WTC11 (cell line): Measurements from ENCODE around the gene AR. TPM values are rescaled to one million over a fixed set of nuclear protein-coding genes. Genes with fewer than 3 reads are reported as not detected.

Source experiments
- ATAC-seq: fragments of 200-7000 bp; cut with Tn5 transposase; 2 replicates; pipeline ENCODE4 v1.10.0; 2021; ENCODE audit warnings: mild to moderate bottlenecking, moderate library complexity
- CTCF ChIA-PET: fragments of 300-600 bp; sonication (Branson Sonifier 250); formaldehyde crosslinking; loops from one replicate; lab custom pipeline; 2021; ENCODE audit warnings: antibody characterized with exemption; lab: Charles Lee
- POLR2A ChIA-PET: fragments of 350-600 bp; sonication (Branson Sonifier 250); formaldehyde crosslinking; loops from one replicate; lab custom pipeline; 2021; ENCODE audit warnings: antibody characterized with exemption; lab: Charles Lee
- DNase-seq: peaks from one replicate; pipeline ENCODE4 v3.0.0; 2021; ENCODE audit warnings: low spot score
- H3K27ac Mint-ChIP-seq: 2 replicates; pipeline ENCODE4 v1.8.0; 2021; ENCODE audit warnings: mixed read lengths
- H3K27me3 Mint-ChIP-seq: 2 replicates; pipeline ENCODE4 v1.8.0; 2021; ENCODE audit warnings: low read depth, mild to moderate bottlenecking, moderate library complexity, mixed read lengths
- H3K36me3 Mint-ChIP-seq: 2 replicates; pipeline ENCODE4 v1.8.0; 2021; ENCODE audit warnings: mixed read lengths
- H3K4me1 Mint-ChIP-seq: 2 replicates; pipeline ENCODE4 v1.8.0; 2022; ENCODE audit warnings: mixed read lengths
- H3K4me3 Mint-ChIP-seq: 2 replicates; pipeline ENCODE4 v1.8.0; 2021; ENCODE audit warnings: mild to moderate bottlenecking, moderate library complexity, mixed read lengths
- H3K9me3 Mint-ChIP-seq: 2 replicates; pipeline ENCODE4 v1.8.0; 2021; ENCODE audit warnings: mixed read lengths
- AFF4 ChIP-seq: sonication (generic); formaldehyde crosslinking; IDR thresholded peaks from 2 replicates; pipeline ENCODE4 v1.8.1; 2023; ENCODE audit warnings: mild to moderate bottlenecking, missing genetic modification reagents, borderline replicate concordance
- ARID4B ChIP-seq: sonication (generic); formaldehyde crosslinking; IDR thresholded peaks from 2 replicates; pipeline ENCODE4 v1.8.0; 2023; ENCODE audit warnings: missing genetic modification reagents, mild to moderate bottlenecking, borderline replicate concordance
- ATF1 ChIP-seq: sonication (generic); formaldehyde crosslinking; IDR thresholded peaks from 2 replicates; pipeline ENCODE4 v1.8.1; 2023; ENCODE audit warnings: mild to moderate bottlenecking, moderate library complexity, missing genetic modification reagents
- CREB1 ChIP-seq: sonication (generic); formaldehyde crosslinking; IDR thresholded peaks from 2 replicates; pipeline ENCODE4 v1.8.0; 2023; ENCODE audit warnings: mild to moderate bottlenecking, missing genetic modification reagents
- CTCF ChIP-seq: fragments of 200-600 bp; IDR thresholded peaks from 2 replicates; pipeline ENCODE4 v1.8.0; 2022; ENCODE audit warnings: antibody characterized with exemption
- IRF1 ChIP-seq: sonication (generic); formaldehyde crosslinking; IDR thresholded peaks from 2 replicates; pipeline ENCODE4 v1.8.0; 2023; ENCODE audit warnings: missing genetic modification reagents
- JAZF1 ChIP-seq: fragments of 250-450 bp; sonication (Bioruptor Pico); IDR thresholded peaks from 2 replicates; pipeline ENCODE4 v1.9.0; 2021; ENCODE audit warnings: moderate library complexity, mild to moderate bottlenecking, inconsistent platforms
- KAT7 ChIP-seq: sonication (generic); formaldehyde crosslinking; IDR thresholded peaks from 2 replicates; pipeline ENCODE4 v1.8.1; 2023; ENCODE audit warnings: missing genetic modification reagents, mild to moderate bottlenecking, borderline replicate concordance
- OVOL2 ChIP-seq: fragments of 250-450 bp; sonication (Bioruptor Pico); IDR thresholded peaks from 2 replicates; pipeline ENCODE4 v1.9.0; 2021; ENCODE audit warnings: mild to moderate bottlenecking, borderline replicate concordance
- PRDM15 ChIP-seq: sonication (generic); formaldehyde crosslinking; IDR thresholded peaks from 2 replicates; pipeline ENCODE4 v1.8.0; 2022; ENCODE audit warnings: missing genetic modification reagents
- RELA ChIP-seq: sonication (generic); formaldehyde crosslinking; IDR thresholded peaks from 2 replicates; pipeline ENCODE4 v1.8.1; 2022; ENCODE audit warnings: missing genetic modification reagents, mild to moderate bottlenecking, borderline replicate concordance
- RORB ChIP-seq: fragments of 250-450 bp; sonication (Bioruptor Pico); IDR thresholded peaks from 2 replicates; pipeline ENCODE4 v1.9.0; 2021; ENCODE audit warnings: mild to moderate bottlenecking
- SMAD3 ChIP-seq: sonication (generic); formaldehyde crosslinking; IDR thresholded peaks from 2 replicates; pipeline ENCODE4 v1.8.0; 2022; ENCODE audit warnings: missing genetic modification reagents, mild to moderate bottlenecking, borderline replicate concordance
- ZNF423 ChIP-seq: fragments of 250-450 bp; sonication (Bioruptor Pico); IDR thresholded peaks from 2 replicates; pipeline ENCODE4 v2.1.2; 2022; ENCODE audit warnings: mild to moderate bottlenecking, moderate library complexity
- ZNF671 ChIP-seq: fragments of 250-450 bp; sonication (Bioruptor Pico); IDR thresholded peaks from 2 replicates; pipeline ENCODE4 v1.8.0; 2021; ENCODE audit warnings: mild to moderate bottlenecking
- total RNA-seq: library from RNA; stranded (reverse); gene quantifications from 3 replicates; pipeline ENCODE4 v1.2.3, GENCODE V29; 2021
- TF ChIP-seq, protein P1 (sequence below): sonication (generic); formaldehyde crosslinking; IDR thresholded peaks from 2 replicates; pipeline ENCODE4 v1.8.1; 2022; ENCODE audit warnings: low read depth, mild to moderate bottlenecking, moderate library complexity, missing genetic modification reagents, borderline replicate concordance
- TF ChIP-seq, protein P2 (sequence below): sonication (generic); formaldehyde crosslinking; conservative IDR thresholded peaks from 2 replicates; pipeline ENCODE4 v1.8.1; 2022; ENCODE audit warnings: mild to moderate bottlenecking, missing genetic modification reagents
- TF ChIP-seq, protein P3 (sequence below): sonication (generic); formaldehyde crosslinking; IDR thresholded peaks from 2 replicates; pipeline ENCODE4 v1.8.0; 2023; ENCODE audit warnings: mild to moderate bottlenecking, missing genetic modification reagents

The AR gene
- total RNA-seq, 1 experiment from 2014 or later: 10.3 TPM

- ChIA-PET CTCF (no interaction called here), POLR2A (no interaction called here)
- no peak overlapping the region for H3K4me3 Mint-ChIP-seq
- H3K27me3 Mint-ChIP-seq: no peaks in the 10 kb centered on the region
- no peaks in the 10 kb centered on the region; the same call in 1 of the 2 replicates for H3K9me3 Mint-ChIP-seq
- H3K36me3 Mint-ChIP-seq: no peaks in the 10 kb centered on the region
- DNase-seq (no peak), ATAC-seq (peak; percentile 59)
- peaks cover 15% of the 10 kb centered on the region for H3K4me1 Mint-ChIP-seq
- no peak overlapping the region for H3K27ac Mint-ChIP-seq
- TF ChIP-seq OVOL2 (CRISPR knock-in tag) (no peak), IRF1 (no peak), CREB1 (CRISPR knock-in tag) (no peak), KAT7 (CRISPR knock-in tag) (no peak), JAZF1 (CRISPR knock-in tag) (no peak), CTCF (no peak), RELA (CRISPR knock-in tag) (no peak), ZNF423 (CRISPR knock-in tag) (no peak), ZNF671 (CRISPR knock-in tag) (no peak), RORB (no peak), AFF4 (no peak), PRDM15 (CRISPR knock-in tag) (no peak), ATF1 (CRISPR knock-in tag) (no peak), SMAD3 (CRISPR knock-in tag) (no peak), ARID4B (CRISPR knock-in tag) (no peak)
- TF ChIP-seq, protein P1, sequence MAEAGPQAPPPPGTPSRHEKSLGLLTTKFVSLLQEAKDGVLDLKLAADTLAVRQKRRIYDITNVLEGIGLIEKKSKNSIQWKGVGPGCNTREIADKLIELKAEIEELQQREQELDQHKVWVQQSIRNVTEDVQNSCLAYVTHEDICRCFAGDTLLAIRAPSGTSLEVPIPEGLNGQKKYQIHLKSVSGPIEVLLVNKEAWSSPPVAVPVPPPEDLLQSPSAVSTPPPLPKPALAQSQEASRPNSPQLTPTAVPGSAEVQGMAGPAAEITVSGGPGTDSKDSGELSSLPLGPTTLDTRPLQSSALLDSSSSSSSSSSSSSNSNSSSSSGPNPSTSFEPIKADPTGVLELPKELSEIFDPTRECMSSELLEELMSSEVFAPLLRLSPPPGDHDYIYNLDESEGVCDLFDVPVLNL (CRISPR knock-in tag): no peak
- TF ChIP-seq, protein P2, sequence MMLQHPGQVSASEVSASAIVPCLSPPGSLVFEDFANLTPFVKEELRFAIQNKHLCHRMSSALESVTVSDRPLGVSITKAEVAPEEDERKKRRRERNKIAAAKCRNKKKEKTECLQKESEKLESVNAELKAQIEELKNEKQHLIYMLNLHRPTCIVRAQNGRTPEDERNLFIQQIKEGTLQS: no peak
- TF ChIP-seq, protein P3, sequence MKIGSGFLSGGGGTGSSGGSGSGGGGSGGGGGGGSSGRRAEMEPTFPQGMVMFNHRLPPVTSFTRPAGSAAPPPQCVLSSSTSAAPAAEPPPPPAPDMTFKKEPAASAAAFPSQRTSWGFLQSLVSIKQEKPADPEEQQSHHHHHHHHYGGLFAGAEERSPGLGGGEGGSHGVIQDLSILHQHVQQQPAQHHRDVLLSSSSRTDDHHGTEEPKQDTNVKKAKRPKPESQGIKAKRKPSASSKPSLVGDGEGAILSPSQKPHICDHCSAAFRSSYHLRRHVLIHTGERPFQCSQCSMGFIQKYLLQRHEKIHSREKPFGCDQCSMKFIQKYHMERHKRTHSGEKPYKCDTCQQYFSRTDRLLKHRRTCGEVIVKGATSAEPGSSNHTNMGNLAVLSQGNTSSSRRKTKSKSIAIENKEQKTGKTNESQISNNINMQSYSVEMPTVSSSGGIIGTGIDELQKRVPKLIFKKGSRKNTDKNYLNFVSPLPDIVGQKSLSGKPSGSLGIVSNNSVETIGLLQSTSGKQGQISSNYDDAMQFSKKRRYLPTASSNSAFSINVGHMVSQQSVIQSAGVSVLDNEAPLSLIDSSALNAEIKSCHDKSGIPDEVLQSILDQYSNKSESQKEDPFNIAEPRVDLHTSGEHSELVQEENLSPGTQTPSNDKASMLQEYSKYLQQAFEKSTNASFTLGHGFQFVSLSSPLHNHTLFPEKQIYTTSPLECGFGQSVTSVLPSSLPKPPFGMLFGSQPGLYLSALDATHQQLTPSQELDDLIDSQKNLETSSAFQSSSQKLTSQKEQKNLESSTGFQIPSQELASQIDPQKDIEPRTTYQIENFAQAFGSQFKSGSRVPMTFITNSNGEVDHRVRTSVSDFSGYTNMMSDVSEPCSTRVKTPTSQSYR (CRISPR knock-in tag): no peak
Observed at GRCh38 chrX:67612231-67612630, 68.4 kb downstream of the AR start.
